Measurements from ENCODE around the gene SNX15.
"Not testable (repeated sequence)": the region's sequence is repeated elsewhere in the genome, so short reads cannot be mapped to it uniquely, and the experiment has no call there.

The SNX15 gene

GRCh38 chr11:65017937-65018336, 9.3 kb upstream of the SNX15 start:
- DNase-seq, result no peak

GRCh38 chr11:65019824-65020223, 7.4 kb upstream of the SNX15 start:
- DNase-seq, result no peak

- DNase-seq, result no peak
These were observed 6.2 kb upstream of the SNX15 start for GRCh38 chr11:65021003-65021402.

DNA sequence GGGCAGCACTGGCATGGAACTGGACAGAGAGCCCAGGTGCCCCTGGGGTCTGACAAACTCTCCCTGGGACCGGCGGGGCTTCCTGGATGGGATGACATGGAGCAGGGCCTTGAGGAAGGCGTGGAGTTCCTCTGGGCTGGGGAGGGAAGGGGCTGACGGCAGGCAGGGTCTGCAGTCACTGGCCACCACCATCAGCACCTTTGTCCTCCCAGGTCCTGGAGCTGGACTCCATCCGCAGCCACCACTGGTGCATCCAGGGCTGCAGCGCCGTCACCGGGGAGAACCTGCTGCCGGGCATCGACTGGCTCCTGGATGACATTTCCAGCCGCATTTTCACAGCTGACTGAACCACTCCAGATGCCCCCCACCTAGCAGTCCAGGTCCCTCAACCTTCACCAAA, 5.7 kb upstream of the SNX15 start:
- DNase-seq, result no peak

- not testable (repeated sequence) for DNase-seq
These were observed 3.7 kb upstream of the SNX15 start for GRCh38 chr11:65023502-65023901.

- no peak for DNase-seq
These were observed 429 bp upstream of the SNX15 start for GRCh38 chr11:65026810-65027209.

DNA sequence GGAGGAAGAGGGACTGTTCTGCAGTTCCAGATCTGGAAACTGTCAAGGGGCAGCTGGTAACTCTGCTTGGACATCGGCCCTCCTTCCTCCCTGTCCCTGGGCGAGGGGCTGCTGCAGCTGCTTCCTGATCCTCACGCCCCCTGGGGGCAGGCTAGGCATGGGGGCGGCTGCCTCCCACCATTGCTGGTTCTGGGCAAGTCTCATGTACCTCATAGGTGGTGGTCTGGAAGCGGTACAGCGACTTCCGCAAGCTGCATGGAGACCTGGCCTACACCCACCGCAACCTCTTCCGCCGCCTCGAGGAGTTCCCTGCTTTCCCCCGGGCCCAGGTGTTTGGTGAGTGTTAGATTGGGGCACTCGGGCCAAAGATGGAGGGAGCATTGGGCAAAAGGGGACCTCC, 5.0 kb downstream of the SNX15 start:
- DNase-seq, result no peak

DNA sequence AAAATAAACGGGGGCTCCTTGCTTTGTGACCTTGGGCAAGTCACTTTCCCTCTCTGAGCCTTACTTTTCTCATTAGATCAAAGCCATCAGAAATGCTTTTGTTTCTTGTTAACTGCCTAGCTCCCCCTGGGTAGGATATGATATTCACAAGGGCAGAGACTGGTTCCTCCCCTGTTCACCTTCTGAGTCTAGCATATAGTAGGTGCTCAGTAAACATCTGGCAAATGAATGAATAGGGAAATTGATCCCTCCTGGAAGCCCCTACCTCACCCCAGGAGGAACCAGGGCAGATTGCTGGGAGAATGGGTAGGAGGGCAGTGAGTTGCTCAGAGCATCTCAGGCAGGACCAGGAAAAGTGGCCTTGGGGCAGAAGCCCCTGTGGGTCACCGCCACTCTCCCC, 7.2 kb downstream of the SNX15 start:
- no peak for DNase-seq

DNA sequence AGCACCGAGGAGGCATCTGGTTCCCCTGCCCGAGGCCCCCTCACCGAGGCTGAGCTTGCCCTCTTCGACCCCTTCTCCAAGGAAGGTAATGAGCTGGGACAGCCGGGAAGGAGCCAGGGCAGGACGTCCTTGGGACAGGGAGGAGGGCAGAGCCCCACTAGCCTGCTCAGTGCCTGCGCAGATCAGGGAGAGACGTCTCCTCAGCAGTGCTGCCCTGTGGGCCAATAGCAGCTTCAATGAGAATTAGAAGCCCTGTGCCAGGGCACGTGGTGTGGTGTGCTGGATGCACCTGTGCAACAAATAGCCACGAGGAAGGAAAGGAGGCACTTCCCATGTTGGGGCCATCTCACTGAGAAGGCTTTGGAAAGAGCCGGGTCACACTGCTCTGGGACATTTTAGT, 8.3 kb downstream of the SNX15 start:
- DNase-seq, result no peak

- DNase-seq, result no peak
These were observed 9.7 kb downstream of the SNX15 start for GRCh38 chr11:65036931-65037330.

GRCh38 chr11:65040520-65040846, 13.2 kb downstream of the SNX15 start:
- no peak for DNase-seq

DNA sequence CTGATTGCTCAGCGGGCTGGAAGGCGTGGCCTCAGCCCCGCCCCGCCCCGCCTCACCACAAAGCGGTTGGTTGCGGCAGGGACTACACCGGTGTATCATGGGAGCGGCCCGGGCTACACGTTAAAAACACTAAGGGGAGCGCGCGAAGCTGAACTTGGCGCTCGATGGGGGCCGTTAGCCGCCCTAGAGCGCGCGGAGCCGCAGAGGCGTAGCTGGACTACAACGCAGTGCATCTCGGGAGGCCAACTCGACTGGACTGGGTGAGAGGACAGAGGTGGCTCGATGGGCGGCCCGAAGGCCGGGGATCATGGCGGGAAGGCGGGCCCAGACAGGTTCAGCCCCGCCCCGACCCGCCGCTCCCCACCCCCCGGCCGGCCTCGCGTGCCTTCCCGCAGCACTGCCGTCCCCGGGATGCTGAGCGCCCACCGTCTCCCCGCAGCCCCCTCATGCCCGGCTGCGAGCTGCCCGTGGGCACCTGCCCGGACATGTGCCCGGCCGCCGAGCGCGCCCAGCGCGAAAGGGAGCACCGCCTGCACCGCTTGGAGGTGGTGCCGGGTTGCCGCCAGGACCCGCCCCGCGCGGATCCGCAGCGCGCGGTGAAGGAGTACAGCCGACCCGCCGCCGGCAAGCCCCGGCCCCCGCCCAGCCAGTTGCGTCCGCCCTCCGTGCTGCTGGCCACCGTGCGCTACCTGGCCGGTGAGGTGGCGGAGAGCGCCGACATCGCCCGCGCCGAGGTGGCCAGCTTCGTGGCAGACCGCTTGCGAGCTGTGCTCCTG, 13.8 kb downstream of the SNX15 start, which contains the start of gene SAC3D1:
SAC3D1 (plus strand) TSS at position 364 of the 776 bp plus-strand sequence; CDS start at position 447, 83 bp downstream.
- DNase-seq, result peak; percentile 97

- no peak for DNase-seq
These were observed 15.7 kb downstream of the SNX15 start for GRCh38 chr11:65042891-65043290.

- no peak for DNase-seq
These were observed 16.8 kb downstream of the SNX15 start for GRCh38 chr11:65043881-65044501.

- DNase-seq, result no peak
These were observed 17.8 kb downstream of the SNX15 start for GRCh38 chr11:65045061-65045460.

- DNase-seq, result no peak
These were observed 18.5 kb downstream of the SNX15 start for GRCh38 chr11:65045728-65046127.

DNA sequence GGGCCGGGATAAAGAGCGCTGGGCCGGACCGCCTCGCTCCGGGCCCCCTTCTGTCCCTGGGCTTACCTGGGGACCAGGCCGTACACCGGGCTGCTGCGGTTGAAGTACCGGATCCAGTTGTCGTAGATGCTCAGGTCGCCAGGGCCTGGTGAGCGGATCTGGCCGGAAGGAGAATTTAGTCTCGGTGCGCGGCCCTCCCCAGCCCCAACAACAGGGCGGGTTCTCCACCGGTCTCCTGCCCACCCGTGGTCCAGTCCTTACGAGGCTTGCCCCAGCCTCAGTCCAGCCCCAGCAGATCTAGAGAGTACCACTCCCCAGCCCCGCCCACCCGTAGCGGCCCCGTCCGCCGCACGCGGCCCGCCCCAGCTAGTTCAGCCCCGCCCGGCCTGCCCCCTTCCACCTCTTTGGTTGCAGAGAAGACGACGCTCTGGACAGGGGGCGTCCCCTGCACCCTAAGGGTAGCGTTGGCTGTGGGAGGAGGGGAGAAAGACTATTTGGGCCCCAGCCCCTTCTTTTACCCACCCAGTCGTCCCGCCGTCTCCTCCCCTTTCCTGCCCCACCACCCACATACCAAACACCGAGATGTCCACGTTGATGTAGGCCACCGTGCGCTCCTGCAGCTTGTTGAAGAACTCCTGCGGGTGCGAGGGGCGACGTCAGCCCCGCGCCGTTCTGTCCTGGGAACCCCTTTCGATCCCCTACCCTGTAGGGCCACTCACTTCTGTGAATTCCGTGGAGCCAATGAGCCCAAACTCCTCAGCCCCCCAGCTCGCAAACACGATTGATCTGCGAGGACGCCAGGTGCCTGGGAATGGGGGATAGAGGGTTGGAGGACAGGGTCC, 20.6 kb downstream of the SNX15 start:
- no peak for DNase-seq

DNA sequence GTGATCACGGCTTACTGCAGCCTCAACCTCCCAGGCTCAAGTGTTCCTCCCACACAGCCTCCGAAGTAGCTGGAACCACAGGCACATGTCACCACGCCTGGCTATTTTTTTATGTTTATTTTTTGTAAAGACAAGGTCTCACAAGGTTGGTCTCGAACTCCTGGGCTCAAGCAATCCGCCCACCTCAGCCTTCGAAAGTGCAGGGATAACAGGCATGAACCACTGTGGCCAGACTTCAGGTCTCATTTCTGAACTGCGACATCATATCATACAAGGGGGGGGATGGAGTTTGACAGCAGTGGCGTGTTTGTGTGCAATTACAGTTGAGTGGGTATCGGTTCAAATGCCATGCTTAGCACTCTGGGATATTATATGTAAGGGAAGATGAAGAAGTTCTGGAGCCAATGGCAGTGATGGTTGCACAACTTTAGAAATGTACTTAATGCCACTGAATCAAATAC, 24.2 kb downstream of the SNX15 start:
- DNase-seq, result no peak

- DNase-seq, result no peak
These were observed 26.7 kb downstream of the SNX15 start for GRCh38 chr11:65053827-65054508.

GRCh38 chr11:65055538-65055937, 28.3 kb downstream of the SNX15 start:
- no peak for DNase-seq

DNA sequence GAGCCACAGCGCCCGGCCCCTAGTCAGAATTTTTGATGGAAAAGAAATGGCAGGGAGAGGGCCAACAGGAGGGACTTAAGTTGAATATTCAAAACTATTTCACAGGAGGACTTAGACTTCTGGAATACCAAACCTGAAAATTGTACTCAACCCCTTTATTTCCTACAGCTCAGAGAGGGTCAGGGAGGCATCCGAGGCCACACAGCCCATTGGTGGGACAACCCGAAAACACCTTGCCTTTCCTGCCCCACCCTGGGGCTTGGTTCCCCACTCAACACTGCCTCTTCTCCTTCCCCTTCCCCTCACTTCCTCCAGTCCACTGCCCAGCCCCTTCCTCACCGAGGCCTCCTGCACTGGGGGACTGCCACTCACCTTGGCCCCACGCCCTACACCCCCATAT, 29.8 kb downstream of the SNX15 start:
- DNase-seq, result no peak

DNA sequence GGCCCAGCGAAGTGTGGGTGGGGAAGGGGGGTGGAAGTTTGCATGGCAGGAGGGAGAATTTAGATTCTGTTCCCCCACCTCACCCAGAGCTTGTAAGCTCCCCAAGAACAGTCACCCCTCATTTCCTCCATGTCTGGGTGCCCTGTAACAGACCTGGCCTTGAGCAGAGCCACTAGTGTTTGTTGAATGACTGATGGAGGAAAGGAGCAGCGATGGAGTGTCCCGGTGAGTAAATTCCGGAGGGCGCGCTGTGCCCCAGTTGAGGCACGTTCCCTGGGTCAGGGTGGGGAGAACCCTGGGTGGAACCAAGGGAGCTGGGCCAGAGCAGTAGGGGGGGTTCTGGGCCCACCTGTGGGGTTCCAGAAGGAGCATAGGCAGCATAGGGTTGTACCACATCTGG, 30.3 kb downstream of the SNX15 start:
- DNase-seq, result no peak

GRCh38 chr11:65058012-65058411, 30.8 kb downstream of the SNX15 start:
- DNase-seq, result no peak
